Measurements from ENCODE around the gene PLAAT3. TPM values are rescaled to one million over a fixed set of nuclear protein-coding genes. Genes with fewer than 3 reads are reported as not detected.
"Not testable (repeated sequence)": the region's sequence is repeated elsewhere in the genome, so short reads cannot be mapped to it uniquely, and the experiment has no call there.

PLAAT3 gene
- polyA plus RNA-seq, 3 donors from 2014 or later, result 63.6 to 85.2 (median 84.6) TPM

DNA sequence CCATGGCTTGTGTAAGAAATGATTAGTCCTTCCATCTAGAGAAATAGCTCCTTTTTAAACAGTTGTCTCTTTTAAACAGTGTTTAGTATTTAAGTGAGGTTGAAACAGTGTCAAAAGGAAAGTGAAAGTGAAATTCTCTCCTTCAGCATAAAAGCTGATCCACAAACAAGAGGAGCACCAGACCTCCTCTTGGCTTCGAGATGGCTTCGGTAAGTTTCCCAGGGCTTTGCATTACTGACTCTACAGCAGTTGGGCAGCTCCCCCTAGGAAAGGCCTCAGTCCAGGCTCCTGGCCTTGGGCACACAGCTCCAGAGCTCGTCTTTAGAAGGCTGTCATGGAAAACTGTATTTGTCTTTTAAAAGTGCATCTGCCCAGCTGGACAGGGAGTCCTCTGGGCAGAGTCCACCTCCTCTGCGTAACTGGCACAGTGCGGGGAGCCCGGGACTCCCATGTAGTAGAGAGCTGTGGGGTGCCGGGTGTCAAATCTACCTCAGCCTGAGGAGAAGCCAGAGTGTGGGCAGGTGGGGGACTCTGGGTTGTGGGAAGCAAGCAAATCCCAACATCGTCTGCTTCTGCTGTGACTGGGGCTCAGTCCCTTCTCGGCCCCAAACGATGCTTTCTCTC lies 77.5 kb downstream of the PLAAT3 start, which contains the start of gene PLAAT4:
Gene PLAAT4, plus strand, starts transcription at position 140 of the 624 bp plus-strand sequence. Its CDS starts 61 bp downstream, at position 201.
- DNase-seq, result peak; percentile 66 to 72 (median 71)
- peaks cover 8 to 10% (median 9%) of the 10 kb centered on the region in 3 donors for H3K36me3 Mint-ChIP-seq
- H3K9me3 Mint-ChIP-seq, result no peaks in the 10 kb centered on the region
- H3K27ac Mint-ChIP-seq, result peak within 1 kb of the TSS; percentile 95 to 98 (median 98)
- peak within 1 kb of the TSS; percentile 96 to 99 (median 98) for H3K4me3 Mint-ChIP-seq
- H3K4me1 Mint-ChIP-seq, result peaks cover 91 to 100% of the 10 kb centered on the region in 2 donors
- H3K27me3 Mint-ChIP-seq (ENCODE audit: low read depth in 3 of 3), result peaks cover 0 to 6% (median 5%) of the 10 kb centered on the region in 3 donors

- peaks cover 94 to 99% of the 10 kb centered on the region in 2 donors for H3K4me1 Mint-ChIP-seq
- peak overlapping the region; percentile 96 to 99 (median 98) for H3K4me3 Mint-ChIP-seq
- H3K36me3 Mint-ChIP-seq, result peaks cover 8 to 10% (median 9%) of the 10 kb centered on the region in 3 donors
- H3K27me3 Mint-ChIP-seq (ENCODE audit: low read depth in 3 of 3), result peaks cover 0 to 6% (median 5%) of the 10 kb centered on the region in 3 donors
- DNase-seq, result peak; percentile 47 to 58 (median 52)
- H3K9me3 Mint-ChIP-seq, result no peaks in the 10 kb centered on the region
- H3K27ac Mint-ChIP-seq, result peak overlapping the region; percentile 95 to 98 (median 98)
These were observed 78.5 kb downstream of the PLAAT3 start for GRCh38 chr11:63535734-63536133.

DNA sequence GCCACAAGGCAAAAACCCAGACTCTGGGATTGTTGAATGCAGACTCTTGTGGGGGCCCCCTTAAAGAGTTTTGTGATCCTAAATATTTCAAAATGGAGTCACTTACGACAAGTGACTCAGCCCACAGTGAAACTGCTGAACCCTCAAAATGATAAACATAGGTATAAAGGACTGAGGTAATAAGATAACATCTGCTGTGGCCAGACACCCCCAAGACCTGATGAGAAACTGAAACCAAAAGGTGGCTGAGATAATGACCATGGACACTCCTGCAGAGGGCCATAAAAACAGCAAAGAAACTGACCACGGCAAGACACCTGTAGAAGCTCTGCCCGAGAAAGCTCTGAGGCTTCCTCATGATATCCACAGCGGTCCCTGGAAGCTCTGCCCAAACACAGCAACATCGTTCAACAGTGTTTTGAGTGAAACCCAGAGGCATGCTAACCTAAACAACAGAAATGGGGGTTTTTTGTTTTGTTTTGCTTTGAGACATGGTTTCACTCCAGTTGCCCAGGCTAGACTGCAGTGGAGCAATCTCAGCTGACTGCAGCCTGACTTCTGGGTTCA lies 79.3 kb downstream of the PLAAT3 start:
- H3K4me1 Mint-ChIP-seq, result peaks cover 89 to 95% of the 10 kb centered on the region in 2 donors
- H3K36me3 Mint-ChIP-seq, result peaks cover 4 to 6% (median 5%) of the 10 kb centered on the region in 3 donors

DNA sequence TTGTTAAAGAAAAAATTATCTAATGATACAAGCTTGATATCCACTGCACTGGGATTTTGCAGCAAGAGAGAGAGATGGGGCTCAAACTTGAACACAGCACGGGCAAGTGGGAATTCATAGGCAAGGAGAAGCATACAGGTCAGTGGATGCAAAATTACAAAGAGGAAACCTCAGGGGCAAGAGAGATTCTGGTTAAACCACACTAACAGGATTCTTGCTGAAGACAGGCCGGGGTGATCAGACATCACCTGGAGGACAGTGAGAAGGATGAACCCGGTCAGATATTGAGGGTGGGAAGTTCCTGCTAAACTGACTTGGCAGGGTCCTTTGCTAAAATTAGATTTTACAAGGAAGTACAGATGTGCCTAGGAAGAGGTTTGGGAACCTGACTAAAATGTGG lies 80.2 kb downstream of the PLAAT3 start:
- peaks cover 2 to 3% (median 3%) of the 10 kb centered on the region in 3 donors for H3K36me3 Mint-ChIP-seq
- H3K4me1 Mint-ChIP-seq, result peaks cover 87 to 95% of the 10 kb centered on the region in 2 donors
- peak overlapping the region; percentile 42 to 73 (median 64) for H3K4me3 Mint-ChIP-seq
- H3K27ac Mint-ChIP-seq, result peak overlapping the region; percentile 90 to 97 (median 94)
- no peaks in the 10 kb centered on the region for H3K9me3 Mint-ChIP-seq
- H3K27me3 Mint-ChIP-seq (ENCODE audit: low read depth in 3 of 3), result peaks cover 0 to 6% (median 5%) of the 10 kb centered on the region in 3 donors
- DNase-seq, result no peak

More for the DNA sequence above, 79.3 kb downstream of the PLAAT3 start:
- peak; percentile 65 to 71 (median 68) for DNase-seq
- H3K9me3 Mint-ChIP-seq, result no peaks in the 10 kb centered on the region
- peak overlapping the region; percentile 96 to 99 (median 98) for H3K4me3 Mint-ChIP-seq
- peaks cover 0 to 6% (median 5%) of the 10 kb centered on the region in 3 donors for H3K27me3 Mint-ChIP-seq (ENCODE audit: low read depth in 3 of 3)
- peak overlapping the region; percentile 95 to 98 (median 98) for H3K27ac Mint-ChIP-seq

- Mint-ChIP-seq H3K4me3 (peak overlapping the region in 4 of 5 donors; percentile 3 to 67 (median 30)), H3K36me3 (no peaks in the 10 kb centered on the region), H3K4me1 (peaks cover 80 to 88% of the 10 kb centered on the region in 2 donors), H3K27me3 (ENCODE audit: low read depth in 3 of 3) (peaks cover 0 to 6% (median 5%) of the 10 kb centered on the region in 3 donors), H3K9me3 (no peaks in the 10 kb centered on the region), H3K27ac (peak overlapping the region; percentile 90 to 97 (median 94))
- DNase-seq, result no peak
These were observed 81.3 kb downstream of the PLAAT3 start for GRCh38 chr11:63532799-63533475.

GRCh38 chr11:63532117-63532516 lies 82.1 kb downstream of the PLAAT3 start:
- H3K27ac Mint-ChIP-seq, result peak overlapping the region; percentile 80 to 95 (median 88)

GRCh38 chr11:63531074-63531792 lies 83.0 kb downstream of the PLAAT3 start:
- peak overlapping the region; percentile 83 to 95 (median 88) for H3K27ac Mint-ChIP-seq
- H3K36me3 Mint-ChIP-seq; H3K9me3 Mint-ChIP-seq; H3K27me3 Mint-ChIP-seq (ENCODE audit: low read depth in 3 of 3): not testable (repeated sequence)
- peak overlapping the region; percentile 64 to 84 (median 76) for H3K4me3 Mint-ChIP-seq
- peaks cover 65 to 71% of the 10 kb centered on the region in 2 donors for H3K4me1 Mint-ChIP-seq
- DNase-seq, result peak; percentile 75 to 82 (median 77)

More at GRCh38 chr11:63532117-63532516, 82.1 kb downstream of the PLAAT3 start:
- Mint-ChIP-seq H3K4me1 (peaks cover 72 to 80% of the 10 kb centered on the region in 2 donors), H3K27me3 (ENCODE audit: low read depth in 3 of 3) (peaks cover 0 to 6% (median 5%) of the 10 kb centered on the region in 3 donors), H3K36me3 (no peaks in the 10 kb centered on the region), H3K4me3 (peak overlapping the region; percentile 28 to 84 (median 76)), H3K9me3 (no peaks in the 10 kb centered on the region)
- no peak for DNase-seq

DNA sequence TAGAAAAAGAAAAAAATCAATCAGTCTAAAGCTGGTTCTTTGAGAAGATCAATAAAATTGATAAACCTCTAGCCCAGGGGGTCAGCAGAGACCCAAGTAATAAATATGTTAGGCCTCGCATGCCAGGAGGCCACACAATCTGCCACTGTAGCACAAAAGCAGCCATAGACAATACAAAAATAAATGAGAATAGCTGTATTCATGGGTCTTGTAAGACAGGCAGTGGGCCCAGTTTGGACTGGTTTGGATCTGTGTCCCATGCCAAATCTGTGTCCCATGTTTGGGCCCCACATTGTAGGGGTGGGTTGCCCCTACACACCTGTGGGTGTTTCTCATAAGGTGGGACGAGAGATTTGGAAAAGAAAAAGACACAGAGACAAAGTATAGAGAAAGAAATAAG lies 84.2 kb downstream of the PLAAT3 start:
- Mint-ChIP-seq H3K9me3 (no peaks in the 10 kb centered on the region), H3K4me1 (peaks cover 53 to 59% of the 10 kb centered on the region in 2 donors)

GRCh38 chr11:63529373-63529772 lies 84.9 kb downstream of the PLAAT3 start:
- not testable (repeated sequence) for DNase-seq; H3K4me3 Mint-ChIP-seq; H3K9me3 Mint-ChIP-seq; H3K27me3 Mint-ChIP-seq (ENCODE audit: low read depth in 3 of 3); H3K36me3 Mint-ChIP-seq
- H3K4me1 Mint-ChIP-seq, result peaks cover 47 to 52% of the 10 kb centered on the region in 2 donors
- peak overlapping the region in 5 of 6 donors; percentile 51 to 90 (median 76) for H3K27ac Mint-ChIP-seq

More for the DNA sequence above, 84.2 kb downstream of the PLAAT3 start:
- Mint-ChIP-seq H3K27ac (peak overlapping the region; percentile 36 to 90 (median 62)), H3K27me3 (ENCODE audit: low read depth in 3 of 3) (peaks cover 1 to 3% (median 2%) of the 10 kb centered on the region in 3 donors), H3K36me3 (no peaks in the 10 kb centered on the region), H3K4me3 (peak overlapping the region in 1 of 5 donors; percentile 0)
- DNase-seq, result no peak

DNA sequence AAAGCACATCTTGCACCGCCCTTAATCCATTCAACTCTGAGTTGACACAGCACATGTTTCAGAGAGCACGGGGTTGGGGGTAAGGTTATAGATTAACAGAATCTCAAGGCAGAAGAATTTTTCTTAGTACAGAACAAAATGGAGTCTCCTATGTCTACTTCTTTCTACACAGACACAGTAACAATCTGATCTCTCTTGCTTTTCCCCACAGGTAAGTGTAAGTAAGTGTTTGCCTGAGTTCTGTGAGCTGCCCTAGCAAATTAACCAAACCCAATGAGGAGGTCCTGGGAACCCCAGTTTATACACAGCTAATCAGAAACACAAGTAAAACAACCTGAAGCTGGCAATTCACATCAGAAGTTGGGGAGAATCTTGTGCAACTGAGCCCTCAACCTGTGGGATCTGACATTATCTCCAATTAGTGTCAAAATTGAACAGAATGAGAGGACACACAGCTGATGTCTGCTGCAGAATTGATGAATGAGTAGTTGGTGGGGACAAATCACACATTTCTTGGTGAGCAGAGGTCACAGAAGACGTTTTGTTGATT lies 85.4 kb downstream of the PLAAT3 start:
- H3K27me3 Mint-ChIP-seq (ENCODE audit: low read depth in 3 of 3); H3K9me3 Mint-ChIP-seq; H3K36me3 Mint-ChIP-seq; H3K4me3 Mint-ChIP-seq; DNase-seq: not testable (repeated sequence)
- peak overlapping the region in 4 of 6 donors; percentile 51 to 90 (median 67) for H3K27ac Mint-ChIP-seq
- H3K4me1 Mint-ChIP-seq, result peaks cover 41 to 46% of the 10 kb centered on the region in 2 donors

- not testable (repeated sequence) for H3K4me3 Mint-ChIP-seq
These were observed 86.1 kb downstream of the PLAAT3 start for GRCh38 chr11:63528156-63528555.

DNA sequence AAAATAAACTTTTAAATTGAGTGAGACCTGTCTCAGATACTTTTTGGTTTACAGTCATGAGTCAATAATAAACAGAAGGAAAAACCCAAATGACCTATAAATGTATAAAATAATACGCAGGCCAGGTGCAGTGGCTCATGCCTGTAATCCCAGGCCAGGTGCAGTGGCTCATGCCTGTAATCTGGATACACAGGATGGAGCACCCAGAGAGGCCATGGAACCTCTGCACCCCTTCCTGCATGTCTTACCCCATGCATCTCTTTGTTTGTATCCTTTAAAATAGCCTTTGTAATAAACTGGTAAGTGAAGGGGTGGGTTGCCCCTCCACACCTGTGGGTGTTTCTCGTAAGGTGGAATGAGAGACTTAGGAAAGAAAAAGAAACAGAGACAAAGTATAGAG lies 86.6 kb downstream of the PLAAT3 start:
- Mint-ChIP-seq H3K4me3 (no peak overlapping the region), H3K4me1 (peaks cover 30 to 35% of the 10 kb centered on the region in 2 donors), H3K9me3 (no peaks in the 10 kb centered on the region), H3K36me3 (no peaks in the 10 kb centered on the region), H3K27ac (no peak overlapping the region), H3K27me3 (ENCODE audit: low read depth in 3 of 3) (peaks cover 0 to 6% (median 1%) of the 10 kb centered on the region in 3 donors)
- no peak for DNase-seq

More at GRCh38 chr11:63528156-63528555, 86.1 kb downstream of the PLAAT3 start:
- DNase-seq; H3K9me3 Mint-ChIP-seq; H3K36me3 Mint-ChIP-seq; H3K27me3 Mint-ChIP-seq (ENCODE audit: low read depth in 3 of 3); H3K27ac Mint-ChIP-seq: not testable (repeated sequence)
- H3K4me1 Mint-ChIP-seq, result peaks cover 35 to 40% of the 10 kb centered on the region in 2 donors

Data from immature natural killer cell (primary cell).